C4-2B (cell line): ENCODE results near the gene ZFP69B.

ENCODE experiments used
- H3K27ac ChIP-seq: fragments of 450-650 bp; 2 replicates; pipeline ENCODE4 v1.5.1; 2017
- CTCF ChIP-seq: fragments of 450-650 bp; conservative IDR thresholded peaks from 2 replicates; pipeline ENCODE4 v1.5.1; 2017; ENCODE audit warnings: mild to moderate bottlenecking
- ZFX ChIP-seq: fragments of 450-650 bp; IDR thresholded peaks from 2 replicates; pipeline ENCODE4 v1.6.1; 2017

Gene ZFP69B

DNA sequence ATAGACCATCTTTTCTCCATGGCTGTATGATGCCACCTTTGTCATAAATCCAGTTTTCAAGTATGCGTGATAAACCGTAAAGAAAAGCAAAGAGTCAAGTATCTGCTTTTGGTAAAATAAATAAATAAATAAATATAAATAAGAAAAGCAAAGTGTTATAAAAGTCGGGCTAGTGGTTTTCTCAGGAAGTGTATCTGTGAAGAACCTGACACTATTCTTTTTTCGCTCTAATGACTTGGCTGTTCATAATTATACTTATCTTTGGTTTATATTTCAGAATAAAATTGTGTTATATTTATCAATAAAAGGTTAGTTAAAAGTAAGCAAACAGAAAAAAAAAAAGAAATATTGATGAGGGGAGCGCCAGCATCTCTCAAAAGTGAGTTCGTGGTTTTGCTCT lies 57.7 kb downstream of the ZFP69B start:
- H3K27ac ChIP-seq: peak overlapping the region; percentile 53; the same call in 1 of the 2 replicates
- no peak for TF ChIP-seq ZFX
- TF ChIP-seq CTCF: no peak

DNA sequence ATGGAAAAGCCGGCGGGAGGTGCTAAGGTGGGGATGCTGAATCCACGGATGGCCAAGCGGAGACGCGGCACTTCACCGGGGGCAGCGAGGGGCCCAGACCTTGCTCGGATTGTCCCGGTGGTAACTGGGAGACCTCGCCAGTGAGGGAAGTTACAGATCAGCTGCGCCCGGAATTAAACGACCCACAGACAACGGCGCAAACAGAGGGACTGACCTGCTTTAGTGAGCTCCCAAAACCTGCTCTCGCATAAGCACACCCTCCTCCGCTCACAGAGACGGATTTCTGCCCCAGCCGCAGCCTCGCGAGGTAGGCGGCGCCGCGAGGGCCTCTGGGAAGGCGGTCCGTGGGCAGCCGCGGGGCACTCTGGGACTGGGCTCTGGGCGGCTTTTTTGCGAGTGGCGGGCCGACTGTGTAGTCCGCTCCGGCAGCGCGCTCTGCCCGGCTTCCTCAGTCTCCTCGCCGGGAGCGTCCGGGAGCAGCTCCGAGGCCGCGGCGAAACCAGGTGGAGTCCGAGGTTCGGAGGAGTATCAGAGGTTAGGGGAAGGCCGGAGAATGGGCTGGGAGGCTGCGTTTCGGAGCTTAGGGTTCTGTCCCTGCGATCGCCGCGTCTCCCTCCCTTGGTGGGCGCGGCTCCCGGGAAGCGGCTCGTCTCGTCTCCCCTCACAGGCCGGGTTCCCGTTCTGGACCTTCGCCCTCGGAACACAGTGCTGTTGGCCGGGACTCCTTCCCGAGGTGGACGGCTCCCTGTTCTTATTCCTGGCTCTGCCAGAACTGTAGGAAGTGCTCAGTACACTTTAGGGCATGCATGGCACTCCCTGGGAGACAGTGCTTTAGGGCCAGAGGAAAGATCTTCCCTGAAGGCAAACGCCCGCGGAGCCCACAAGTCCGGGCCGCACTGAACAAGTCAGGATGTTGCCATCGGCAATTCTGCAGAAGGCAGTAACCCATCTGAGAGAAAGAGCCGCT lies 58.4 kb downstream of the ZFP69B start, which contains the start of gene EXO5:
Gene EXO5 (plus strand): TSS at position 393 of the 967 bp plus-strand sequence. CDS start 5,778 bp downstream, outside the sequence.
- peak within 1 kb of the TSS; percentile 53 for H3K27ac ChIP-seq
- TF ChIP-seq CTCF: no peak
- peak; percentile 41 for TF ChIP-seq ZFX
